HG02938 (cell line): ENCODE measurements around the gene PPM1H.
"Not testable (repeated sequence)": the region's sequence is repeated elsewhere in the genome, so short reads cannot be mapped to it uniquely, and the experiment has no call there.

Experiments
- ATAC-seq: cut with Tn5 transposase; IDR thresholded peaks from one replicate; pipeline ENCODE4 v1.9.1; 2021; ENCODE audit warnings: mild to moderate bottlenecking, moderate library complexity; ENCODE audit not compliant: unreplicated experiment

The PPM1H gene

GRCh38 chr12:62910549-62911169, 24.3 kb downstream of the PPM1H start:
- ATAC-seq = no peak

GRCh38 chr12:62909340-62909739, 25.6 kb downstream of the PPM1H start:
- no peak for ATAC-seq

- no peak for ATAC-seq
Measured at GRCh38 chr12:62908674-62909073, 26.3 kb downstream of the PPM1H start.

- ATAC-seq = no peak
Measured at GRCh38 chr12:62907561-62907960, 27.4 kb downstream of the PPM1H start.

- no peak for ATAC-seq
Measured at GRCh38 chr12:62907078-62907477, 27.9 kb downstream of the PPM1H start.

- ATAC-seq = no peak
Measured at GRCh38 chr12:62903151-62903550, 31.8 kb downstream of the PPM1H start.

GRCh38 chr12:62900686-62901272, 34.2 kb downstream of the PPM1H start:
- no peak for ATAC-seq

- no peak for ATAC-seq
Measured at GRCh38 chr12:62899568-62900390, 35.2 kb downstream of the PPM1H start.

- no peak for ATAC-seq
Measured at GRCh38 chr12:62898526-62898925, 36.4 kb downstream of the PPM1H start.

- ATAC-seq = no peak
Measured at GRCh38 chr12:62895351-62895877, 39.5 kb downstream of the PPM1H start.

GRCh38 chr12:62893276-62893675, 41.7 kb downstream of the PPM1H start:
- no peak for ATAC-seq

GRCh38 chr12:62891805-62892549, 43.0 kb downstream of the PPM1H start:
- ATAC-seq = peak; percentile 72

- no peak for ATAC-seq
Measured at GRCh38 chr12:62888454-62889110, 46.4 kb downstream of the PPM1H start.

- ATAC-seq = no peak
Measured at GRCh38 chr12:62886796-62887195, 48.2 kb downstream of the PPM1H start.

- ATAC-seq = no peak
Measured at GRCh38 chr12:62885242-62885641, 49.7 kb downstream of the PPM1H start.

- ATAC-seq = not testable (repeated sequence)
Measured at GRCh38 chr12:62884832-62885231, 50.1 kb downstream of the PPM1H start.

GRCh38 chr12:62882696-62883095, 52.3 kb downstream of the PPM1H start:
- ATAC-seq = no peak

GRCh38 chr12:62882140-62882539, 52.8 kb downstream of the PPM1H start:
- ATAC-seq = no peak

GRCh38 chr12:62879691-62880090, 55.3 kb downstream of the PPM1H start:
- no peak for ATAC-seq

- ATAC-seq = not testable (repeated sequence)
Measured at GRCh38 chr12:62879228-62879627, 55.7 kb downstream of the PPM1H start.

GRCh38 chr12:62878211-62878610, 56.7 kb downstream of the PPM1H start:
- ATAC-seq = no peak
